K562 (cell line): ENCODE measurements around the gene OPRM1. TPM values are rescaled to one million over a fixed set of nuclear protein-coding genes. Genes with fewer than 3 reads are reported as not detected.

Experiments
- ATAC-seq: fragments of 200-7000 bp; cut with Tn5 transposase; 3 replicates; pipeline ENCODE4 v1.9.1; 2020; ENCODE audit warnings: moderate library complexity
- BruUV-seq: library from RNA; stranded (reverse); fragments of 400-500 nt; replicated peaks from 2 replicates; lab custom pipeline; 2021; lab: Mats Ljungman, UMichigan
- CTCF ChIA-PET: fragments of 300-600 bp; formaldehyde crosslinking; extraction: SDS; loops from one replicate; lab custom pipeline; 2021; ENCODE audit warnings: low intra/inter-chr PET ratio; lab: Yijun Ruan, JAX
- POLR2A ChIA-PET: fragments of 300-600, 350-650 bp; sonication (Branson Sonifier 250); formaldehyde crosslinking; extraction: SDS; loops from one replicate; lab custom pipeline; 2021; ENCODE audit warnings: antibody characterized with exemption, inconsistent platforms; lab: Yijun Ruan, JAX
- DNase-seq, 4 experiments: peaks; one replicate each; pipeline versions ENCODE4 v3.0.0 to v3.0.0-alpha.2; 2011 to 2018; ENCODE audit warnings: low spot score in 3 of 4, mixed read lengths in 3 of 4; ENCODE audit errors: extremely low read depth in 1 of 4
- FAIRE-seq: peaks from 2 replicates; lab custom pipeline; 2011; peaks lifted over from hg19 to GRCh38; lab: Jason Lieb, UNC
- H2AFZ ChIP-seq: 2 replicates; pipeline ENCODE4 v1.6.0; 2011; ENCODE audit warnings: low read depth, low read length, control low read depth, inconsistent platforms
- H3K27ac ChIP-seq: fragments of 200-600 bp; 3 replicates; pipeline ENCODE4 v1.8.0; 2011; ENCODE audit warnings: low read depth, mild to moderate bottlenecking, control low read depth, inconsistent platforms, low read length, moderate library complexity, mixed read lengths; ENCODE audit errors: extremely low read depth
- H3K27me3 ChIP-seq, 2 experiments: fragments of 300-600 bp in 1 of 2; 2 replicates in 1 of 2; 3 replicates in 1 of 2; pipeline versions ENCODE4 v1.6.0 to v1.8.0; 2011; ENCODE audit warnings: inconsistent platforms in 2 of 2, low read length in 2 of 2, mild to moderate bottlenecking in 1 of 2, mixed read lengths in 1 of 2, moderate library complexity in 1 of 2; ENCODE audit not compliant: control insufficient read depth in 2 of 2, insufficient read depth in 2 of 2
- H3K36me3 ChIP-seq: fragments of 300-600 bp; 3 replicates; pipeline ENCODE4 v1.8.0; 2011; ENCODE audit warnings: mild to moderate bottlenecking, low read length, inconsistent platforms; ENCODE audit not compliant: control insufficient read depth, insufficient read depth
- H3K4me1 ChIP-seq, 2 experiments: fragments of 200-600 bp in 1 of 2; replicated peaks in 1 of 2; 2 replicates in 1 of 2; 3 replicates in 1 of 2; pipeline versions ENCODE4 v1.5.1 to v1.8.0; 2011; ENCODE audit warnings: inconsistent platforms in 2 of 2, low read length in 2 of 2, mild to moderate bottlenecking in 1 of 2, mixed read lengths in 1 of 2, moderate library complexity in 1 of 2; ENCODE audit not compliant: control insufficient read depth in 2 of 2, insufficient read depth in 2 of 2
- H3K4me2 ChIP-seq: 2 replicates; pipeline ENCODE4 v1.6.1; 2011; ENCODE audit warnings: low read length, control low read depth, inconsistent platforms, mixed read lengths; ENCODE audit not compliant: insufficient read depth
- H3K4me3 ChIP-seq: fragments of 200-600 bp; sonication (generic), shearing (Covaris generic); 2 replicates; pipeline ENCODE4 v1.5.1; 2016; ENCODE audit warnings: control low read depth, inconsistent platforms
- H3K79me2 ChIP-seq: fragments of 200-600 bp; 3 replicates; pipeline ENCODE4 v1.8.0; 2011; ENCODE audit warnings: low read length, inconsistent platforms; ENCODE audit not compliant: control insufficient read depth, insufficient read depth
- H3K9ac ChIP-seq, 2 experiments: 2 replicates each; pipeline versions ENCODE4 v1.6.0 to v1.6.1; 2011; ENCODE audit warnings: low read depth in 2 of 2, low read length in 2 of 2, control low read depth in 1 of 2, inconsistent platforms in 1 of 2, mild to moderate bottlenecking in 1 of 2, mixed read lengths in 1 of 2; ENCODE audit not compliant: insufficient read depth in 1 of 2
- H3K9me1 ChIP-seq: one replicate; pipeline ENCODE4 v1.6.0; 2011; ENCODE audit warnings: inconsistent platforms, mild to moderate bottlenecking, low read length, moderate library complexity; ENCODE audit not compliant: control insufficient read depth, insufficient read depth
- H3K9me3 ChIP-seq: replicated peaks from 2 replicates; pipeline ENCODE4 v1.5.1; 2011; ENCODE audit warnings: low read depth, low read length, inconsistent platforms; ENCODE audit not compliant: control insufficient read depth, insufficient read depth
- H4K20me1 ChIP-seq: replicated peaks from 2 replicates; pipeline ENCODE4 v1.6.1; 2011; ENCODE audit warnings: low read length, inconsistent platforms, mixed read lengths; ENCODE audit not compliant: control insufficient read depth, insufficient read depth
- ASH1L ChIP-seq: fragments of 450-650 bp; IDR thresholded peaks from 2 replicates; pipeline ENCODE4 v1.6.1; 2018; ENCODE audit warnings: borderline replicate concordance, mild to moderate bottlenecking, low read depth; ENCODE audit not compliant: partially characterized antibody
- CEBPZ ChIP-seq: fragments of 150-350 bp; IDR thresholded peaks from 2 replicates; pipeline ENCODE4 v1.6.1; 2014; ENCODE audit warnings: low read depth, mild to moderate bottlenecking, low read length, borderline replicate concordance
- L3MBTL2 ChIP-seq: fragments of 450-650 bp; IDR thresholded peaks from 2 replicates; pipeline ENCODE4 v1.6.1; 2016; ENCODE audit warnings: mild to moderate bottlenecking, moderate library complexity
- LCOR ChIP-seq: sonication (generic); formaldehyde crosslinking; IDR thresholded peaks from 2 replicates; pipeline ENCODE4 v1.8.0; 2022; ENCODE audit warnings: mild to moderate bottlenecking, missing genetic modification reagents
- MTA1 ChIP-seq: fragments of 450-650 bp; IDR thresholded peaks from 2 replicates; pipeline ENCODE4 v1.6.1; 2017; ENCODE audit warnings: borderline replicate concordance
- NR1H2 ChIP-seq: sonication (generic); formaldehyde crosslinking; IDR thresholded peaks from 2 replicates; pipeline ENCODE4 v1.4.0; 2020; ENCODE audit warnings: mild to moderate bottlenecking, missing genetic modification reagents
- SMARCC2 ChIP-seq: fragments of 450-650 bp; IDR thresholded peaks from 2 replicates; pipeline ENCODE4 v1.6.1; 2017; ENCODE audit warnings: antibody characterized with exemption, moderate library complexity, mild to moderate bottlenecking, low read depth
- ZNF124 ChIP-seq: sonication (generic); formaldehyde crosslinking; IDR thresholded peaks from 2 replicates; pipeline ENCODE4 v1.8.1; 2022; ENCODE audit warnings: missing genetic modification reagents
- ZNF175 ChIP-seq: fragments of 200-800 bp; sonication (Bioruptor generic); IDR thresholded peaks from 2 replicates; pipeline ENCODE4 v1.6.1; 2016; ENCODE audit warnings: low read depth, mild to moderate bottlenecking, missing genetic modification characterization, missing compliant biosample characterization
- WGBS: fragments of 100-300 bp; shearing (Covaris generic); methylation state at CpG from one replicate; pipeline ENCODE4 v1.1.6; 2016; ENCODE audit warnings: low coverage, mixed read lengths; ENCODE audit not compliant: insufficient coverage; ENCODE audit errors: missing lambda C conversion rate; 5-methylcytosine and 5-hydroxymethylcytosine counted together
- in situ Hi-C: fragments of 300-500 bp; cut with MboI; formaldehyde crosslinking; loops from 4 replicates; pipeline ENCODE4 v1.15.0; 2018; ENCODE audit warnings: inconsistent platforms, mixed read lengths
- intact Hi-C: fragments of 100-400 bp; cut with micrococcal nuclease; formaldehyde crosslinking; loops from 2 replicates; pipeline ENCODE4 v1.14.2; 2022
- polyA plus RNA-seq, 8 experiments: library from polyadenylated mRNA; depleted of rRNA in 4 of 8; stranded (reverse) in 5 of 8; unstranded in 3 of 8; fragments of >200 nt; fragmentation: Nextera tagmentation in 2 of 8; fragmentation: Illumina TruSeq in 1 of 8; extraction: Ambion mirVana in 2 of 8; extraction: Trizol in 1 of 8; gene quantifications; 2 replicates each; pipeline versions ENCODE4 v1.2.1 to v1.2.3, GENCODE V29; 2011 to 2014; ENCODE audit warnings: inconsistent platforms in 1 of 8, missing spikeins in 1 of 8
- total RNA-seq, 7 experiments: library from RNA; depleted of rRNA in 6 of 7; stranded (reverse); fragments of >200 nt in 6 of 7; fragmentation: Illumina TruSeq in 2 of 7; extraction: Trizol in 2 of 7; gene quantifications; 2 replicates each; pipeline versions ENCODE4 v1.2.1 to v1.2.3, GENCODE V29; 2011 to 2021; ENCODE audit warnings: low replicate concordance in 1 of 7

The OPRM1 gene
- total and polyA plus RNA-seq, 9 of the 15 experiments (the other 6 are each of a cell fraction or from before 2014, with no cell fraction given): not detected

- no peak overlapping the region for H3K4me2 ChIP-seq
- TF ChIP-seq SMARCC2 (no peak), MTA1 (no peak), L3MBTL2 (no peak), ZNF124 (CRISPR knock-in tag) (no peak), ZNF175 (CRISPR knock-in tag) (no peak), NR1H2 (CRISPR knock-in tag) (no peak), CEBPZ (no peak), LCOR (CRISPR knock-in tag) (no peak), ASH1L (no peak)
- H3K9me1 ChIP-seq: no peaks in the 10 kb centered on the region
- intact Hi-C loops (no loop called here), in situ Hi-C loops (no loop called here)
- CTCF ChIA-PET: no interaction called here
- no peak for DNase-seq
- no peaks in the 10 kb centered on the region for H3K79me2 ChIP-seq
- H3K36me3 ChIP-seq: no peaks in the 10 kb centered on the region
- no peak overlapping the region for H3K4me3 ChIP-seq
- WGBS: 1% methylated on average over 6 of the region's 6 CpGs
- H2AFZ ChIP-seq: no peak overlapping the region
- POLR2A ChIA-PET: no interaction called here
- BruUV-seq: no TSS peak
- H3K9ac ChIP-seq: no peak overlapping the region
- no peaks in the 10 kb centered on the region for H4K20me1 ChIP-seq
- H3K9me3 ChIP-seq: no peaks in the 10 kb centered on the region
- H3K27me3 ChIP-seq: peaks cover 0 to 5% of the 10 kb centered on the region in 2 experiments; a peak in 2 of 5 replicates
- FAIRE-seq: no peak
- H3K27ac ChIP-seq: no peak overlapping the region
- no peaks in the 10 kb centered on the region for H3K4me1 ChIP-seq
- no peak for ATAC-seq
These were observed 180.2 kb downstream of the OPRM1 start for GRCh38 chr6:154219250-154219649.
